Measurements from ENCODE around the gene PHACTR3.
"Not testable (repeated sequence)": the region's sequence is repeated elsewhere in the genome, so short reads cannot be mapped to it uniquely, and the experiment has no call there.

The PHACTR3 gene

GRCh38 chr20:59606566-59606965, 2.2 kb downstream of the PHACTR3 start:
- Histone ChIP-seq H3K36me3 (ENCODE audit: control insufficient read depth, insufficient read depth, low read length) (no peaks in the 10 kb centered on the region), H3K27me3 (ENCODE audit: control insufficient read depth, insufficient read depth, low read length, poor library complexity, severe bottlenecking) (peaks cover 76% of the 10 kb centered on the region), H3K4me1 (ENCODE audit: control insufficient read depth, insufficient read depth, low read length) (no peaks in the 10 kb centered on the region), H3K27ac (ENCODE audit: insufficient read depth, low read depth, low read length, poor library complexity, severe bottlenecking) (no peak overlapping the region), H3K4me3 (ENCODE audit: insufficient read depth, low read depth, low read length) (no peak overlapping the region), H3K9me3 (ENCODE audit: control insufficient read depth, low read length) (no peaks in the 10 kb centered on the region)
- WGBS, 2 experiments: 76 to 79% methylated on average over 4 of the region's 4 CpGs

- Histone ChIP-seq H3K4me3 (ENCODE audit: insufficient read depth, low read depth, low read length) (no peak overlapping the region), H3K27me3 (ENCODE audit: control insufficient read depth, insufficient read depth, low read length, poor library complexity, severe bottlenecking) (peaks cover 57% of the 10 kb centered on the region)
- WGBS, 2 experiments: 78 to 79% methylated on average over 6 of the region's 6 CpGs
These were observed 4.1 kb downstream of the PHACTR3 start for GRCh38 chr20:59608396-59608795.

GRCh38 chr20:59608871-59609270, 4.5 kb downstream of the PHACTR3 start:
- Histone ChIP-seq H3K4me1 (ENCODE audit: control insufficient read depth, insufficient read depth, low read length) (no peaks in the 10 kb centered on the region), H3K9me3 (ENCODE audit: control insufficient read depth, low read length) (peaks cover 2% of the 10 kb centered on the region), H3K4me3 (ENCODE audit: insufficient read depth, low read depth, low read length) (no peak overlapping the region), H3K27ac (ENCODE audit: insufficient read depth, low read depth, low read length, poor library complexity, severe bottlenecking) (no peak overlapping the region), H3K36me3 (ENCODE audit: control insufficient read depth, insufficient read depth, low read length) (no peaks in the 10 kb centered on the region), H3K27me3 (ENCODE audit: control insufficient read depth, insufficient read depth, low read length, poor library complexity, severe bottlenecking) (peaks cover 53% of the 10 kb centered on the region)
- WGBS, 2 experiments: 77 to 80% methylated on average over 5 of the region's 5 CpGs

More at GRCh38 chr20:59608396-59608795, 4.1 kb downstream of the PHACTR3 start:
- Histone ChIP-seq H3K36me3 (ENCODE audit: control insufficient read depth, insufficient read depth, low read length) (no peaks in the 10 kb centered on the region), H3K4me1 (ENCODE audit: control insufficient read depth, insufficient read depth, low read length) (no peaks in the 10 kb centered on the region), H3K9me3 (ENCODE audit: control insufficient read depth, low read length) (peaks cover 2% of the 10 kb centered on the region), H3K27ac (ENCODE audit: insufficient read depth, low read depth, low read length, poor library complexity, severe bottlenecking) (no peak overlapping the region)

- peaks cover 2% of the 10 kb centered on the region for H3K9me3 ChIP-seq (ENCODE audit: control insufficient read depth, low read length)
- no peak overlapping the region for H3K4me3 ChIP-seq (ENCODE audit: insufficient read depth, low read depth, low read length)
- no peaks in the 10 kb centered on the region for H3K36me3 ChIP-seq (ENCODE audit: control insufficient read depth, insufficient read depth, low read length)
- no peak overlapping the region for H3K27ac ChIP-seq (ENCODE audit: insufficient read depth, low read depth, low read length, poor library complexity, severe bottlenecking)
- H3K4me1 ChIP-seq (ENCODE audit: control insufficient read depth, insufficient read depth, low read length): no peaks in the 10 kb centered on the region
- H3K27me3 ChIP-seq (ENCODE audit: control insufficient read depth, insufficient read depth, low read length, poor library complexity, severe bottlenecking): peaks cover 29% of the 10 kb centered on the region
- 87 to 89% methylated on average over 4 of the region's 4 CpGs for WGBS, 2 experiments
These were observed 6.9 kb downstream of the PHACTR3 start for GRCh38 chr20:59611286-59611685.

GRCh38 chr20:59613861-59614260, 9.5 kb downstream of the PHACTR3 start:
- no peak overlapping the region for H3K27ac ChIP-seq (ENCODE audit: insufficient read depth, low read depth, low read length, poor library complexity, severe bottlenecking)
- no peak overlapping the region for H3K4me3 ChIP-seq (ENCODE audit: insufficient read depth, low read depth, low read length)
- H3K36me3 ChIP-seq (ENCODE audit: control insufficient read depth, insufficient read depth, low read length): no peaks in the 10 kb centered on the region
- no peaks in the 10 kb centered on the region for H3K4me1 ChIP-seq (ENCODE audit: control insufficient read depth, insufficient read depth, low read length)
- peaks cover 2% of the 10 kb centered on the region for H3K9me3 ChIP-seq (ENCODE audit: control insufficient read depth, low read length)
- 88 to 91% methylated on average over 5 of the region's 5 CpGs for WGBS, 2 experiments
- H3K27me3 ChIP-seq (ENCODE audit: control insufficient read depth, insufficient read depth, low read length, poor library complexity, severe bottlenecking): peaks cover 3% of the 10 kb centered on the region

GRCh38 chr20:59614714-59615113, 10.4 kb downstream of the PHACTR3 start:
- Histone ChIP-seq H3K27ac (ENCODE audit: insufficient read depth, low read depth, low read length, poor library complexity, severe bottlenecking) (no peak overlapping the region), H3K36me3 (ENCODE audit: control insufficient read depth, insufficient read depth, low read length) (no peaks in the 10 kb centered on the region), H3K4me1 (ENCODE audit: control insufficient read depth, insufficient read depth, low read length) (no peaks in the 10 kb centered on the region), H3K4me3 (ENCODE audit: insufficient read depth, low read depth, low read length) (no peak overlapping the region), H3K9me3 (ENCODE audit: control insufficient read depth, low read length) (peaks cover 2% of the 10 kb centered on the region), H3K27me3 (ENCODE audit: control insufficient read depth, insufficient read depth, low read length, poor library complexity, severe bottlenecking) (no peaks in the 10 kb centered on the region)
- 75 to 81% methylated on average over 7 of the region's 7 CpGs for WGBS, 2 experiments

- no peak overlapping the region for H3K4me3 ChIP-seq (ENCODE audit: insufficient read depth, low read depth, low read length)
- H3K27me3 ChIP-seq (ENCODE audit: control insufficient read depth, insufficient read depth, low read length, poor library complexity, severe bottlenecking): no peaks in the 10 kb centered on the region
- H3K27ac ChIP-seq (ENCODE audit: insufficient read depth, low read depth, low read length, poor library complexity, severe bottlenecking): no peak overlapping the region
- 79 to 82% methylated on average over 5 of the region's 5 CpGs for WGBS, 2 experiments
- H3K36me3 ChIP-seq (ENCODE audit: control insufficient read depth, insufficient read depth, low read length): no peaks in the 10 kb centered on the region
- peaks cover 2% of the 10 kb centered on the region for H3K9me3 ChIP-seq (ENCODE audit: control insufficient read depth, low read length)
- H3K4me1 ChIP-seq (ENCODE audit: control insufficient read depth, insufficient read depth, low read length): no peaks in the 10 kb centered on the region
These were observed 12.0 kb downstream of the PHACTR3 start for GRCh38 chr20:59616306-59616705.

- Histone ChIP-seq H3K36me3 (ENCODE audit: control insufficient read depth, insufficient read depth, low read length) (no peaks in the 10 kb centered on the region), H3K27me3 (ENCODE audit: control insufficient read depth, insufficient read depth, low read length, poor library complexity, severe bottlenecking) (no peaks in the 10 kb centered on the region), H3K4me1 (ENCODE audit: control insufficient read depth, insufficient read depth, low read length) (no peaks in the 10 kb centered on the region), H3K4me3 (ENCODE audit: insufficient read depth, low read depth, low read length) (no peak overlapping the region), H3K27ac (ENCODE audit: insufficient read depth, low read depth, low read length, poor library complexity, severe bottlenecking) (no peak overlapping the region), H3K9me3 (ENCODE audit: control insufficient read depth, low read length) (no peaks in the 10 kb centered on the region)
- 69 to 72% methylated on average over 2 of the region's 2 CpGs for WGBS, 2 experiments
These were observed 12.9 kb downstream of the PHACTR3 start for GRCh38 chr20:59617221-59617620.

- no peak overlapping the region for H3K27ac ChIP-seq (ENCODE audit: insufficient read depth, low read depth, low read length, poor library complexity, severe bottlenecking)
- 78 to 79% methylated on average over 8 of the region's 8 CpGs for WGBS, 2 experiments
- no peaks in the 10 kb centered on the region for H3K36me3 ChIP-seq (ENCODE audit: control insufficient read depth, insufficient read depth, low read length)
These were observed 13.8 kb downstream of the PHACTR3 start for GRCh38 chr20:59618131-59618530.

GRCh38 chr20:59618585-59618984, 14.2 kb downstream of the PHACTR3 start:
- H3K27ac ChIP-seq (ENCODE audit: insufficient read depth, low read depth, low read length, poor library complexity, severe bottlenecking); H3K36me3 ChIP-seq (ENCODE audit: control insufficient read depth, insufficient read depth, low read length); H3K4me1 ChIP-seq (ENCODE audit: control insufficient read depth, insufficient read depth, low read length); H3K4me3 ChIP-seq (ENCODE audit: insufficient read depth, low read depth, low read length); H3K27me3 ChIP-seq (ENCODE audit: control insufficient read depth, insufficient read depth, low read length, poor library complexity, severe bottlenecking); H3K9me3 ChIP-seq (ENCODE audit: control insufficient read depth, low read length): not testable (repeated sequence)
- WGBS, 2 experiments: 70 to 71% methylated on average over 6 of the region's 6 CpGs

More at GRCh38 chr20:59618131-59618530, 13.8 kb downstream of the PHACTR3 start:
- Histone ChIP-seq H3K4me3 (ENCODE audit: insufficient read depth, low read depth, low read length) (no peak overlapping the region), H3K27me3 (ENCODE audit: control insufficient read depth, insufficient read depth, low read length, poor library complexity, severe bottlenecking) (no peaks in the 10 kb centered on the region), H3K4me1 (ENCODE audit: control insufficient read depth, insufficient read depth, low read length) (no peaks in the 10 kb centered on the region), H3K9me3 (ENCODE audit: control insufficient read depth, low read length) (no peaks in the 10 kb centered on the region)

All from ectodermal cell (in vitro differentiated cells).